ENCODE measurements around the gene SCGB1D1.

SCGB1D1 gene

GRCh38 chr11:62190011-62190410, at the start of gene SCGB1D1:
Gene SCGB1D1, plus strand, starts transcription at chr11:62190216. Its CDS starts 69 bp downstream, at chr11:62190285.
- DNase-seq: no peak

DNA sequence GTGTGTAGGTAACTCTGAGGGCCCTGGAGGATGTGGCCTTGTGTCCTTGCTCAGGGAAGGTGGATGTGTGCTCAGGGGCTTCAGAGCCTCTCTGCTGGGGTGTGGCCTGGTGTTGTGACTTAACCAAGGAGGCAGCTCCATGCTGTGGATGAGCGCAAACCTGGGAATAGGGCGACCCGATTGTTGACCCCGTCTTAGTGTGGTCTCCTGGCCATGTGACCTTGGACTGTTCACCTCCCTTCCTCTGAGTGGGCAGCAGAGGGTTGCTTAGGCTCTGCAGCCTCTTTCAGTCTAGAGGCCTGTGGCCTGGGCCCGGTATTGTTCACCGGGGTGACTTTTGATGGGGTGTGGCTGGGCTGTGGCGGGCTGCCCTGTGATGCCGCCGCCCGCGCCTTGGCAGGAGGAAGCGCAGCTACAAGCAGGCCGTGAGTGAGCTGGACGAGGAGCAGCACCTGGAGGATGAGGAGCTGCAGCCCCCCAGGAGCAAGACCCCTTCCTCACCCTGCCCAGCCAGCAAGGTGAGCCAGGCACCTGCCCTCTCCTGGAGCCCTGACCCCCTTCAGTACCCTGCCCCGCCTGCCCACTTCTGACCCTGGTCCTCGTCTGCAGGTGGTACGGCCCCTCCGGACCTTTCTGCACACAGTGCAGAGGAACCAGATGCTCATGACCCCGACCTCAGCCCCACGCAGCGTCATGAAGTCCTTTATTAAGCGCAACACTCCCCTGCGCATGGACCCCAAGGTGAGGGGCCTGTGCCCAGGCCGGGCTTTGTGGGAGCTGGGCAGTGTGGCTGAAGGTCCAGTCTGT, 49.5 kb upstream of the SCGB1D1 start:
- no peak for DNase-seq

- no peak for DNase-seq
Measured at GRCh38 chr11:62141111-62142042, 48.6 kb upstream of the SCGB1D1 start.

DNA sequence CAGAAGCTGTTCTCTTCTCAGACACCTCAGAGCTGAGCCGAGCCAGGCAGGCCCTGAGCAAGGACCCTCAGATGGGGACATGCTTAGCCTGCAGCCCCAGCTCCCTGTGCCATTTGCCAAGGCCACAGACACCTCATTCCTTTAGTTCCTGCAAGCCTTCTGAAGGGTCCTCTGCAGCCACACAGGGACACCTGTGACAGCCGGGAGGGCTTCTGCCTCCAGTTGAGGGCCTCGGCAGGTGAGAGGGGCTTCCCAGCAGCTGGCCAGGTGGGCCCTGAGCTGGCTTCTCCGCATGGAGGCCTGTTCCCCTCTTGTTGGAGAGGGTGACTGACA, 48.0 kb upstream of the SCGB1D1 start:
- no peak for DNase-seq

- DNase-seq: peak in 1 of 2 experiments; percentile 27
Measured at GRCh38 chr11:62142921-62143320, 47.1 kb upstream of the SCGB1D1 start.

- DNase-seq: no peak
Measured at GRCh38 chr11:62143727-62144126, 46.3 kb upstream of the SCGB1D1 start.

GRCh38 chr11:62144641-62145255, 45.3 kb upstream of the SCGB1D1 start:
- no peak for DNase-seq

DNA sequence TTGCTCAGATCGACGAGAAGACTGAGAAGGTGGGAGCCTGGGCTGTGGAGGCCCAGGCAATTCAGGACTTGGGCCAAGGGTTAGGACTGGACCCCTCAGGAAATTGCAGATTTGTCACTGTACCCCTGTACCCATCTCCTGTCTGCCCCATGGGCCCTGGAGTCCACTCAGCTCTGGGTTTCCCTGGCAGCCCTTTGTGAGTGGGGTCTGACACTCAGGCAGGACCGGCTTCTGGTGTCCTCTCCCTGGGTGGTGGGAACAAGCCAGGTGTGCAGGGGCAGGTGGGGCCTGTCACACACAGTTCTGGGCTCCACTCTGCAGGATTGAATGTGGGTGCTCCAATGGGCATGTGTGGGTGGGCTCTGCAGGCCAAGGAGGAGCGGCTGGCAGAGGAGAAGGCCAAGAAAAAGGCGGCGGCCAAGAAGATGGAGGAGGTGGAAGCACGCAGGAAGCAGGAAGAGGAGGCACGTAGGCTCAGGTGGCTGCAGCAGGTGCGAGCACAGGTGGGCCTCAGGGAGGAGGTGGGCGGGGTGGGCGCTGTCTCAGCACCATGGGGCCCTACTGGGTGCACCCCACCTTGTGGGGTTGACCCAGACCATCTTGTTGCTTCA, 44.6 kb upstream of the SCGB1D1 start:
- no peak for DNase-seq

DNA sequence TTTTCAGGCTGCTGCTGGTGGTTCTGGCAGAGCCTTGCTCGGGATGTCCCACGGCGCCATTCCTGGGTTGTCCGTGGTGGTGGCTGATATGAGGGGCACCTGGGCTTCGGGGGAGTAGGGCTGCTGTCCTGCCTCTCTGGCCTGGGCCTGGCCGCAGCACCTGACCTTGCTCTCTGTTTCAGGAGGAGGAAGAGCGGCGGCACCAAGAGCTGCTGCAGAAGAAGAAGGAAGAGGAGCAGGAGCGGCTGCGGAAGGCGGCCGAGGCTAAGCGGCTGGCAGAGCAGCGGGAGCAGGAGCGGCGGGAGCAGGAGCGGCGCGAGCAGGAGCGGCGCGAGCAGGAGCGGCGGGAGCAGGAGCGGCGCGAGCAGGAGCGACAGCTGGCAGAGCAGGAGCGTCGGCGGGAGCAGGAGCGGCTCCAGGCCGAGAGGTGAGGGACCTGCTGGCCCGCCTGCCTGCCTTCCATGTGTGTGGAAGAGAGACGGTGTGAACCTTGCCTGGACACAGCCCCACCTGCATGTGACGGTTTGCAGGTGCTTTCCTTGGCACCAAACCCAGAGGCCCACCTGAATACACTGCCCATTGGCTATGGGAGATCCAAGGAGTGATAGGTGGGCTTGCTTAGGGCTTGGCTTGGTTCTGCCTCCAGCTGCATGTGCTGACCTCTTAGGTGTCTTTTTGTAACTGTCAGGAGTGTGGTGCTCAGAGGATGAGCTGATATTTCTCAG, 43.4 kb upstream of the SCGB1D1 start:
- no peak for DNase-seq

DNA sequence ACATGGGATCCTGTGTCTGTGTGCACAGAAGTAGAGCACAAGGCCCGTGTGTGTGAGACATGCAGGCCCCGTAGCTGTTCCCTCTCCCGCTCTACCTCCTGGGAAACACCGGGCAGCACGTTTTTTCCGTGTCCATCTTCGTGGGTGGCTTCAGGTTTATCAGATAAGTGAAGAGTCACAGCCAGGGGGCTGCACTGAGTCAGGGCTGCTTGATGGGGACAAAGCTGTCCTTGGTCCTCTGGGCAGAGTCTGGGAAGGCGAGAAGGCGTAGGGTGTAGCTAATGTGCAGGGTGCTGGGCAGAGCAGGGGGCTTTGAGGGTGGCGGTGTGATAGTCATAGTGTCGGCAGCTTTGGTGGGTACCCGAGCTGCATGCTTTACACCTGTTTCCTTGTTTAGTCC, 42.5 kb upstream of the SCGB1D1 start:
- no peak for DNase-seq

GRCh38 chr11:62148271-62148980, 41.6 kb upstream of the SCGB1D1 start:
- DNase-seq: no peak

- no peak for DNase-seq
Measured at GRCh38 chr11:62149986-62150886, 39.8 kb upstream of the SCGB1D1 start.

- DNase-seq: no peak
Measured at GRCh38 chr11:62150887-62151736, 38.9 kb upstream of the SCGB1D1 start.

DNA sequence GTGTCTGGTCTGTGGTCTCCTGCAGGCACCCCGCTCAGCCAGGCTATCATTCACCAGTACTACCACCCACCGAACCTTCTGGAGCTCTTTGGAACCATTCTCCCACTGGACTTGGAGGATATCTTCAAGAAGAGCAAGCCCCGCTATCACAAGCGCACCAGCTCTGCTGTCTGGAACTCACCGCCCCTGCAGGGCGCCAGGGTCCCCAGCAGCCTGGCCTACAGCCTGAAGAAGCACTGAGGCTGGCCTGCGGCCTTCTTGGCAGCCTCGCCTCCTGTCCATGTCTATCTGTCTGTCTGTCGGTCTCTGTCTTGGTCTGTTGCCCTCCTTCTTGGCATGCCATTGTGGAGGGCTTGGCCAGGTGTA, 38.3 kb upstream of the SCGB1D1 start:
- DNase-seq: no peak

DNA sequence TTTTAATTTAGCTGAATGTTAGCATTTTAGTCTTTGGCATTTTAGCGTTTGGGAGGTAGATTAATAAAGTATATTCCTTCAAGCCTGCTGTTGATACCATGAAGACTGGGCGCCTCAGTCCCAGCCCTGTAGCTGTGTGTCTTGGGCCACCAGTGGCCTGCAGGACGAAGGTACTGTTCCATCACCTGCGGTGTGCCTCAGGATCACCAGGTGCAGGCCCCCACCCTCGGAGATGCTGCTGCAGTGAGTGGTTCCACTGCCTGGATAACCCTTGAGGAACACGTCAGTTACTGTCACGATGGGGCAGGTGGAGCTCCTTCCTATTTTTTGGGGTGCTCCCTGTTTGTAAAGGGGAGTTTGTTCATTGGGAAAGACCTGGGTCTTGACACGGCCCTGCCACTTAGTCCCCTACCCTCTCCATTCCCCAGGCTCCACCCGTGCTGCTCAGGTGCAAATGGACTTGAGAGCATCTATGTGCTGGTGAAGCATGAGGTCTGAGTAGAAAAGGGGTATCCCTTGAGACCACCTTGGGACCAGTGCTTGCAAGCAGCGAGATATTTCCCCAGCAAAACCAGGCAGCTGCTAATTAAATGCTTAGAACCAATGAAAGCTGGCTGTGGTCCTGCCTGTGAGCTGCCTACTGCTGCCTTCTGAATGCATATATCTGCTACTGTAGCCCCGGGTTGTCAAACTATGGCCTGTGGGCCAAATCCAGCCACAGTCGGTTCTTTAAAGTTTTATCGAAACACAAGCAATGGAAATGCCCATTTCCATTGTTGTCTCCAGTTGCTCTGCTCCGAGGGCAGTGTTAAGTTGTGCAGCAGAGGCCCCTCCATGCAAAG, 37.5 kb upstream of the SCGB1D1 start:
- DNase-seq: no peak

GRCh38 chr11:62153087-62153395, 37.0 kb upstream of the SCGB1D1 start:
- DNase-seq: no peak

- no peak for DNase-seq
Measured at GRCh38 chr11:62153617-62154016, 36.4 kb upstream of the SCGB1D1 start.

GRCh38 chr11:62157603-62158002, 32.4 kb upstream of the SCGB1D1 start:
- DNase-seq: no peak

DNA sequence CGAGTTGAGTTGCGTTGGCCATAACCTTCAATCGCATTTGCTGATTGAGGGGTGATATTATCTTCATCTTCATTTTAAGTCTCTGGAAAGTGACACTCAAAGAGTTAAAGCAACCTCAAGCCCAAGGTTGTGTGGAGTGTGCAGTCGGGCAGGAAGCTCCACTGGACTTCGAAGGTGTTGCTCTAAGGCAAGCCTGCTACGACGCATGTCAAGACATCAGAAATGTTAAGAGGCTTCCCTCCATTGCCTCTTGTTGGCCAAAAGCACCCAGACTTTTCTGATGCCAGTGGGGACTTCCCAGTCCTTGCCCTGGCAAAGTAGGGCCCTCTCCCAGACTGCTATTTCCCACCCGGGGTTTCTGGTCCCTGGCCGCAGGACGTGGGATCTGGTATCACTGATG, 23.6 kb upstream of the SCGB1D1 start:
- no peak for DNase-seq
